ENCODE measurements around the gene TUBA3D.
"Not testable (repeated sequence)": the region's sequence is repeated elsewhere in the genome, so short reads cannot be mapped to it uniquely, and the experiment has no call there.

TUBA3D gene

DNA sequence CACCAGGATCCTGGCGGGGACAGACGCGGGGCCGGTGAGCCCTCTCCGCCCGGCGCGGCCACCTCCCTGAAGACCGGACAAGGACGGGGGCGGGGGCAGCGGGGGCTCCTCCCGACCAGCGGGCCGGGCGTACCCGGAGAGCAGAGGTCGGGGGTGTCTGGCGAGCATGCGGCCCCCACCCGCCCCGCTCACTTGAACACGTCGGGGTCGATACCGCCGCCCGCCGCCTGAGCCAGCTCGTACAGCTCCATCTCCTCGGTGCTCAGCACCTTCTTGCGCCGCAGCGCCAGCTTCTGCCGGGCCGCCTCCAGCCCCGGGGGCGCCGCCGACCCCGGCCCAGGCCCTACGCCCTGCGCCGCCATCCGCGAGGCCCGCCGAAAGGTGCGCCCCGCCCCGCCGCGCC, 16.1 kb downstream of the TUBA3D start, which contains the start of gene MZT2A:
Gene MZT2A (minus strand): TSS at position 383 of the 403 bp plus-strand sequence. CDS start 21 bp downstream, at position 362.
- not testable (repeated sequence) for H3K36me3 ChIP-seq (ENCODE audit: low read length)
- H2AFZ ChIP-seq (ENCODE audit: low read depth, low read length, severe bottlenecking) = peak within 1 kb of the TSS; percentile 73

DNA sequence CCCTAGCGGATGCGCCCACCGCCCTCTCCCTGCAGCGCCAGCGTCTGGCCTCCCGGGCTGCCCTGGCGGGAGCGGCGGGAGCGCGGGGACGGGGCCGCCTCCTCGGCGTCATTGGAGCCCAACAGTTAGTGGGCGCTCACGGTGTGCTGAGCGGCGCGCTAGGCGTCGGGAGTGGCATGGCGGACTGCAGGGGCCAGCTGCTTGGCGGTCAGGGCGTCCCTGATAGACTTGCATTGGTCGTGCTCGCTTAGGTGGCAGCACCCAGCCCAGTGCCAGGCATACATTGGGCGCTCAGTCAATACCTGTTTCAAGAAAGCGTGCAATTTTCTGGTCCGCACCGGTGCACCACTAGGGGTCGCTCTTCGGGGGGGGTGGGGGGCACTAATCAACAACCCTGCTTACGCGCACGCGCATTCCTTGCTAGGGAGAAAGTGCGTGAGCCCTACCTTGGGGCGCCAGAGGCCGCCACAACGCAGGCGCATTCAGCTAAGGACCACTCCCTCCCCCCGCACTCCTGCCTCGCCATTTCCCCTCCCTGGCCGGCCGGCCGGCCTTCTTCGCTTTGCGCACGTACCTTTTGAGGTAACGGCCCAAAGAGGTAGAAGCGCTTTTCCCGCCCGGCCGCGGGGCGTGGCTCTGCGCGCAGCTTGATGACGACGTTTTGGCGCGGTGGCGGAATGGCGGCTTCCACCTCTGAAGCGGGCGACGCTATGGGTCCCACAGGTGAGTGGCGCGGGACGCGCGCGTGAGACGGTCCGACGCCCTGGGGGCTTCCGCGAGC, 16.7 kb downstream of the TUBA3D start:
- Histone ChIP-seq H3K9ac (ENCODE audit: low read length) (peak overlapping the region; percentile 99), H3K9me2 (replicated peaks; ENCODE audit: insufficient read depth, low read length) (no peaks in the 10 kb centered on the region), H3K9me3 (ENCODE audit: insufficient read depth, low read length) (no peaks in the 10 kb centered on the region), H3K36me3 (ENCODE audit: low read length) (no peaks in the 10 kb centered on the region), H4K20me1 (ENCODE audit: low read depth, low read length) (no peaks in the 10 kb centered on the region), H3K27ac (ENCODE audit: low read depth, low read length) (peak overlapping the region; percentile 82), H3K4me3 (ENCODE audit: insufficient read depth, low read length, poor library complexity, severe bottlenecking) (peak overlapping the region; percentile 99), H2AFZ (ENCODE audit: low read depth, low read length, severe bottlenecking) (peak overlapping the region; percentile 73), H3K4me2 (ENCODE audit: low read depth, low read length, poor library complexity, severe bottlenecking) (peak overlapping the region; percentile 97), H3F3A (ENCODE audit: insufficient read depth) (no peaks in the 10 kb centered on the region), H3K79me2 (ENCODE audit: insufficient read depth, low read length) (peaks cover 85% of the 10 kb centered on the region), H3K27me3 (ENCODE audit: low read length) (no peaks in the 10 kb centered on the region)
- TF ChIP-seq, protein P1, sequence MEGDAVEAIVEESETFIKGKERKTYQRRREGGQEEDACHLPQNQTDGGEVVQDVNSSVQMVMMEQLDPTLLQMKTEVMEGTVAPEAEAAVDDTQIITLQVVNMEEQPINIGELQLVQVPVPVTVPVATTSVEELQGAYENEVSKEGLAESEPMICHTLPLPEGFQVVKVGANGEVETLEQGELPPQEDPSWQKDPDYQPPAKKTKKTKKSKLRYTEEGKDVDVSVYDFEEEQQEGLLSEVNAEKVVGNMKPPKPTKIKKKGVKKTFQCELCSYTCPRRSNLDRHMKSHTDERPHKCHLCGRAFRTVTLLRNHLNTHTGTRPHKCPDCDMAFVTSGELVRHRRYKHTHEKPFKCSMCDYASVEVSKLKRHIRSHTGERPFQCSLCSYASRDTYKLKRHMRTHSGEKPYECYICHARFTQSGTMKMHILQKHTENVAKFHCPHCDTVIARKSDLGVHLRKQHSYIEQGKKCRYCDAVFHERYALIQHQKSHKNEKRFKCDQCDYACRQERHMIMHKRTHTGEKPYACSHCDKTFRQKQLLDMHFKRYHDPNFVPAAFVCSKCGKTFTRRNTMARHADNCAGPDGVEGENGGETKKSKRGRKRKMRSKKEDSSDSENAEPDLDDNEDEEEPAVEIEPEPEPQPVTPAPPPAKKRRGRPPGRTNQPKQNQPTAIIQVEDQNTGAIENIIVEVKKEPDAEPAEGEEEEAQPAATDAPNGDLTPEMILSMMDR (IDR thresholded peaks at IDR 0.05; ENCODE audit: insufficient read depth, low read length, poor library complexity, severe bottlenecking) = peak; percentile 87
- TF ChIP-seq EZH2phosphoT487 (conservative IDR thresholded peaks at IDR 0.05; ENCODE audit: low read length) = no peak

More for the DNA sequence above, 16.1 kb downstream of the TUBA3D start, which contains the start of gene MZT2A:
- H3K9me3 ChIP-seq (ENCODE audit: insufficient read depth, low read length); H3K9me2 ChIP-seq (replicated peaks; ENCODE audit: insufficient read depth, low read length); H3K27me3 ChIP-seq (ENCODE audit: low read length); H4K20me1 ChIP-seq (ENCODE audit: low read depth, low read length); H3F3A ChIP-seq (ENCODE audit: insufficient read depth): not testable (repeated sequence)
- Histone ChIP-seq H3K79me2 (ENCODE audit: insufficient read depth, low read length) (peaks cover 80% of the 10 kb centered on the region), H3K4me3 (ENCODE audit: insufficient read depth, low read length, poor library complexity, severe bottlenecking) (peak within 1 kb of the TSS; percentile 99), H3K27ac (ENCODE audit: low read depth, low read length) (peak within 1 kb of the TSS; percentile 82), H3K4me2 (ENCODE audit: low read depth, low read length, poor library complexity, severe bottlenecking) (peak within 1 kb of the TSS; percentile 97), H3K9ac (ENCODE audit: low read length) (peak within 1 kb of the TSS; percentile 99)

DNA sequence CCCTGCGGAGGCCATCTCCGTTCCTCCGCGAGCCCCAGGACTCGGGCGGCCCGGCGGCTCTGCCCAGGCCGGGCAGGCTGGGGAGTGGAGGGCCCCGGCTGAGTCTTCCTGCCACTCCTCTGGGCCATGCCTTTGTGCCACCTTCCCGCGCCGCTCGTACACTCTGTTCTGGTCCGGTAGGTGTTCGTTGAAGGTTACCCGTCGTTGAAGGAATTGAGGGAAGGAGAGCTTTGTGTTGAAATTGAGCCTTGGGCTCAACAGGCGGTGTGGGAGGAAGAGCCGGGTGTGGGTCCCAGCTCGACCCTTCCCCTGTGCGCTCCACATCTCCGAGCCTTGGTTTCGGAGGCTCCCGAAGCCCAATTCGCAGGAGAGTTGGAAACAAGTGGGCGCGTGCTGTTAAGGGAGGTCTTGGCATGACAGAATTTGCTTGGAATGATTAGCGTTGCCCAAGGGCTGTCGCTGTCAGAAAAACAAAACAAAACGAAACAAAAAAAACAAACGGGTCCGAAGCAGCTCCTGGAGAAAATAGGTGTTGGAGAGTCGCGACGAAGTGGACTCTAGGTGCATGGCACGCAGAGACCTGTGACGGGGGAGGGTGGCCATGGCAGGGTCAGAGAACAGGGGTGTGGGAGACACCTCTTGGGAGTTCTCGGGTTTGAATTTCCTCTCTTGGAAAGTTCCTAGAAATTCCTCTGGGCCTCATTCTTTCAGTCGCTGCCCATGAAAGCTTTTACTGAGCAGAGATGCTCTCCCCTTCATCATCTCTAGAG, 17.5 kb downstream of the TUBA3D start:
- peak overlapping the region; percentile 99 for H3K4me3 ChIP-seq (ENCODE audit: insufficient read depth, low read length, poor library complexity, severe bottlenecking)

DNA sequence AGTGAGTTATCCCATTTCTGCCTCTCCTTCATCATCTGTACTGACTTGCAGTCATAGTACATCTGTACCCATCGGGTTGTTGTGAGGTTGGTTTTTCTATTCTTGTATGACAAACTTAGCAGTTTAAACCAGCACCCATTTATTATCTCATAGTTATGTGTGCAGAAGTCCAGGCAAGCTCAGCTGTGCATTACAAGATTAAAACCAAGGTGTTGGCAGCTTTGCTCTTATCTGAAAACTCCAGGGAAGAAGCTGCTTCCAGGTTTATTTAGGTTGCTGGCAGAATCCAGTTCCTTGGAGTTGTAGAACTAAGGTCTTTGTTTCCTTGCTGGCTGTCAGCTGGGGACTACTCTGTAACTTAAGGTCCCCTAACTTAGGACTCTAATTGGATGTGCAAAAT, 19.6 kb downstream of the TUBA3D start:
- peak overlapping the region; percentile 4 for H3K4me2 ChIP-seq (ENCODE audit: low read depth, low read length, poor library complexity, severe bottlenecking)
- not testable (repeated sequence) for H3K27me3 ChIP-seq (ENCODE audit: low read length)

More for the DNA sequence above, 17.5 kb downstream of the TUBA3D start:
- H4K20me1 ChIP-seq (ENCODE audit: low read depth, low read length) = no peaks in the 10 kb centered on the region
- H3K9me3 ChIP-seq (ENCODE audit: insufficient read depth, low read length) = no peaks in the 10 kb centered on the region
- peaks cover 87% of the 10 kb centered on the region for H3K79me2 ChIP-seq (ENCODE audit: insufficient read depth, low read length)
- H2AFZ ChIP-seq (ENCODE audit: low read depth, low read length, severe bottlenecking) = peak overlapping the region; percentile 64
- no peaks in the 10 kb centered on the region for H3K36me3 ChIP-seq (ENCODE audit: low read length)
- TF ChIP-seq, protein P1 (IDR thresholded peaks at IDR 0.05; ENCODE audit: insufficient read depth, low read length, poor library complexity, severe bottlenecking) = no peak
- TF ChIP-seq EZH2phosphoT487 (conservative IDR thresholded peaks at IDR 0.05; ENCODE audit: low read length) = no peak
- H3K27ac ChIP-seq (ENCODE audit: low read depth, low read length) = peak overlapping the region; percentile 82
- no peaks in the 10 kb centered on the region for H3K9me2 ChIP-seq (replicated peaks; ENCODE audit: insufficient read depth, low read length)
- H3K4me2 ChIP-seq (ENCODE audit: low read depth, low read length, poor library complexity, severe bottlenecking) = peak overlapping the region; percentile 97
- H3K27me3 ChIP-seq (ENCODE audit: low read length) = no peaks in the 10 kb centered on the region
- peak overlapping the region; percentile 99 for H3K9ac ChIP-seq (ENCODE audit: low read length)
- no peaks in the 10 kb centered on the region for H3F3A ChIP-seq (ENCODE audit: insufficient read depth)

DNA sequence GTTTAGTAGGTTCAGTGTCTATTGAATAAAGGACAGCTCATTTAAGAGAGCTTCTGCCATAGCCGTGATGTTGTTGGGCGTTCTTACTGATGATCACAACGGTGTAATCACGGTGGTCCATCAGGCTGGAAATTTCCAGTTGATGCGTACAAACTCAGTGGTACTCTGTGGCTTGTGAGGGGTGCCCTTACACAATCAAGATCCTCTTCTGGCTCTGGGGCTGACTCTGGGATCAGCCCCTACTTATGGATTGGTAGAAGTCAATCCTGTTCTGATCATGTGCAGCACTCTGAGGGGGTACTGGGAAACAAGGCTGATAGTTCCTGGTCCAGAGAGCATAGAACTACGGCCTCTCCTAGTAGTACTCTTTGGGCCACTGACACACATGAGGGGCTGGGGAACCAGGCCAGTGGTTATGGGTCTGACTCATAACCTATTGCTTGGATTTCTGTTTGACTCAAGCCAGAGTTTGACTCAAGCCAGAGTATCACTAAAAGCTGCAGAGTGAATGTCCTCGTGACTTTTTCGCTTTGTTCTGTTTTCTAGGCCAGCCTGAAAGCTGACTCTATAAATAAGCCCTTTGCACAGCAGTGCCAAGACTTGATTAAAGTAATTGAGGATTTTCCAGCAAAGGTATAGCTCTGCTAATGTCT, 22.5 kb downstream of the TUBA3D start:
- H3K27me3 ChIP-seq (ENCODE audit: low read length); H3K4me2 ChIP-seq (ENCODE audit: low read depth, low read length, poor library complexity, severe bottlenecking); H3K36me3 ChIP-seq (ENCODE audit: low read length); H2AFZ ChIP-seq (ENCODE audit: low read depth, low read length, severe bottlenecking); H3F3A ChIP-seq (ENCODE audit: insufficient read depth); H3K4me3 ChIP-seq (ENCODE audit: insufficient read depth, low read length, poor library complexity, severe bottlenecking); H3K9me3 ChIP-seq (ENCODE audit: insufficient read depth, low read length); H3K9me2 ChIP-seq (replicated peaks; ENCODE audit: insufficient read depth, low read length); H3K27ac ChIP-seq (ENCODE audit: low read depth, low read length); H3K9ac ChIP-seq (ENCODE audit: low read length); H4K20me1 ChIP-seq (ENCODE audit: low read depth, low read length): not testable (repeated sequence)
- peaks cover 60% of the 10 kb centered on the region for H3K79me2 ChIP-seq (ENCODE audit: insufficient read depth, low read length)

More for the DNA sequence above, 19.6 kb downstream of the TUBA3D start:
- not testable (repeated sequence) for H4K20me1 ChIP-seq (ENCODE audit: low read depth, low read length); H3K27ac ChIP-seq (ENCODE audit: low read depth, low read length); H3F3A ChIP-seq (ENCODE audit: insufficient read depth); H3K4me3 ChIP-seq (ENCODE audit: insufficient read depth, low read length, poor library complexity, severe bottlenecking); H2AFZ ChIP-seq (ENCODE audit: low read depth, low read length, severe bottlenecking); H3K9me2 ChIP-seq (replicated peaks; ENCODE audit: insufficient read depth, low read length); H3K9me3 ChIP-seq (ENCODE audit: insufficient read depth, low read length); H3K36me3 ChIP-seq (ENCODE audit: low read length)
- H3K79me2 ChIP-seq (ENCODE audit: insufficient read depth, low read length) = peaks cover 80% of the 10 kb centered on the region
- H3K9ac ChIP-seq (ENCODE audit: low read length) = peak overlapping the region; percentile 99; the same call in 1 of the 2 replicates

All from SU-DHL-6 (cell line).